ENCODE measurements around the gene SKIL.

SKIL gene

DNA sequence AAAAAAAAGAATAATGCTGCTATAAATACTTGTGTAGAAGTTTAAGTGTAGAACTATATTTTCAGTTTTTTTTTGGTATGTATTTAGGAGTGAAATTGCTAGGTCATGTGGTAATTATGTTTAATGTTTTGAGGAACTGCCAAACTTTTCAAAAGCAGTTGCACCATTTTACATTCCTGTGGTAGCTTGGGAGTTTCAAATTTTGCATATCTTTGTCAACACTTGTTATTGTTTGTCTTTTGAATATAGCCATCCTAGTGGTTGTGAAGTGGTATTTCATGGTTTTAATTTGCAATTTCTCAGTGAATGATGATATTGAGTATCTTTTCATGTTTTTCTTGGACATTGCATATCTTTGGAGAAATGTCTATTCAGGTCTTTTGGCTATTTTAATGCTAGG is 30.4 kb downstream of the SKIL start:
- DNase-seq (ENCODE audit: low read depth in 2 of 2), result no peak

- no peak for DNase-seq (ENCODE audit: low read depth in 2 of 2)
Observed at GRCh38 chr3:170391108-170391507, 33.6 kb downstream of the SKIL start.

GRCh38 chr3:170397685-170398084 is 40.2 kb downstream of the SKIL start:
- no peak for DNase-seq (ENCODE audit: low read depth in 2 of 2)

GRCh38 chr3:170405101-170405500 is 47.6 kb downstream of the SKIL start:
- DNase-seq (ENCODE audit: low read depth in 2 of 2), result no peak

DNA sequence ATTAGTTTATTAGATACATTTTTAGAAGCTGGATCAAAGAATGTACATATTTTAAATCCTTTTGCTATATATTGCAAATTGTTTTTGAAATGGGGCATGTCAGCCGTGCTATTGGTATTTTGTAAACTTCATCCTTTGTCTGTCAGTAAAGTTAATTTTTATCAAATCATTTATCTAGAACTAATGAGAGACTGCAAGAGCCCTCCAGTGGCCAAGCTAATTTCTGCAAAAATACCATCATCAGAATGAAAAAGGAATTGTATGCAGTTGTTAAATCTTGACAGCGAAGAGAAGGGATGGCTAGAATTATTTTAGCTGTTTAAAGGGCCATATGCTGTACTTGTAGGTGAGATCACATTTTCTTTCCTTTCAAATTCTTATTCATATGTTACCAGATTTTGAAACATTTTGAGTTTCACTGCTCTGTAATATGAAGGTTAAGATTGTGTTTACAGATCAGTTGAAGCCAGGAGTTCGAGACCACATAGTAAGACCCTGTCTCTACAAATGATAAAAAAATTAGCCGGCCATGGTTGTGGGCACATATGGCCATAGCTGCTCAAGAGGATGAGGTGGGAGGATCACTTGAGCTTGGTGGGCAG is 53.0 kb downstream of the SKIL start:
- no peak for DNase-seq (ENCODE audit: low read depth in 2 of 2)

- DNase-seq (ENCODE audit: low read depth in 2 of 2), result no peak
Observed at GRCh38 chr3:170413291-170413690, 55.8 kb downstream of the SKIL start.

- no peak for DNase-seq (ENCODE audit: low read depth in 2 of 2)
Observed at GRCh38 chr3:170414202-170414663, 56.7 kb downstream of the SKIL start.

DNA sequence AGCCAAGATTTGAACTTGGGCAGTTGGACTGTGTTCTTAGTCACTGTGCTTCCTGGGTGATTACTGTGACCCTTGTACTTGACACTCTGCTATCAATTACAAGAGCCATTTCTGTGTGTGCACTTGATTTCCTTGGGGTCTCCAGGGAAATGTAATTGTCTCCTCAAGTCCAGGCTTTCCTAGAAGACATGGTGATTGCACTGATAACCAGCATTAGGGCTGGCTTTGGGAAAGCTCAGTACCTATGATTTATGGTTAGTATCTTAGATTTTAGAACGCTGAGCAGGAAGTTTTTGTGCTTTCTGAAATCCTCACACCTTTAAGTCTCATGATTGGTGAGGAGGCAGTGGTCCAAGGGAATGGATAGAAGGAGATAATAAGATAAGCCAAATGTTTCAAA is 59.6 kb downstream of the SKIL start:
- DNase-seq (ENCODE audit: low read depth in 2 of 2), result no peak

DNA sequence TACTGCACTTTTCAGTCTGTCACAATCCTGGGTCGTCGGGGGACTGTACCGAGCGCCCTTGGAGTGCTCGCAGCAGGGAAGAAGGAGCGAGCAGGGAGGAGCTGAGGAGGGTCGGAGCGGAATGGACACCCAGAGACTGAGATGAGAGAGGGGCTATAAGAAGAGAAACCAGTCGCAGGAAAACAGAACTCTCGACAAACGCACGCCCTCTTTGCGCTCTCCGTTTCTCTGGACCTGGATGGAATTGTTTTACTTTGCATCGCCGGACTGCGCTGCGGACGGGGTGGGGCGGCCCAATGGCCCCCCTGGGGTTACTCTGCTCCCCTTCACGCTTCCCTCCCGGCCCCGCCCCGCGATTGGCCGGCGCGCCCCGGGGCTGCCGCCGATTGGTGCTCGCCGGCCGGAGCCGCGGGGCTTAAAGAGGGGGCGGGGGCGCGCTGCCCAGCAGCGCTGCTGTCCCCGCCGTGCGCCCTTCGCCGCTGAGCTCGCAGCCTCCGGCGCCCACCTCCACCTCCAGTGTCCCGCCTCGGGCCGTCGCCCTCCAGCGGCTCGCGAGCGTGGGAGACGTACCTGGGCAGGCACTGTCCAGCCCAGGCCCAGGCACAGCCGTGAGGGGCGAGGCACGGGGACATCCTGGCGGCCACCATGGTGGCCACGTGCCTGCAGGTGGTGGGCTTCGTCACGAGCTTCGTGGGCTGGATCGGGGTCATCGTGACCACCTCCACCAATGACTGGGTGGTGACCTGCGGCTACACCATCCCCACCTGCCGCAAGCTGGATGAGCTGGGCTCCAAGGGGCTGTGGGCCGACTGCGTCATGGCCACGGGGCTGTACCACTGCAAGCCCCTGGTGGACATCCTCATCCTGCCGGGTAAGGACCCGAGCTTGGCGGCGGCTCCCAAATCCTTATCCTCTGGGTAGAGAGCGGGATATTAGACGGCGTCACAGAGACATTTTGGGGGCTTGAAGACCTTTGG is 61.2 kb downstream of the SKIL start, which contains the start of gene CLDN11:
Gene CLDN11 (plus strand): TSS at position 447 of the 977 bp plus-strand sequence. CDS start 199 bp downstream, at position 646.
- DNase-seq (ENCODE audit: low read depth in 2 of 2), result no peak

- no peak for DNase-seq (ENCODE audit: low read depth in 2 of 2)
Observed at GRCh38 chr3:170419557-170420087, 62.1 kb downstream of the SKIL start.

GRCh38 chr3:170420307-170420821 is 62.8 kb downstream of the SKIL start:
- DNase-seq (ENCODE audit: low read depth in 2 of 2), result no peak

- DNase-seq (ENCODE audit: low read depth in 2 of 2), result no peak
Observed at GRCh38 chr3:170421111-170421641, 63.7 kb downstream of the SKIL start.

DNA sequence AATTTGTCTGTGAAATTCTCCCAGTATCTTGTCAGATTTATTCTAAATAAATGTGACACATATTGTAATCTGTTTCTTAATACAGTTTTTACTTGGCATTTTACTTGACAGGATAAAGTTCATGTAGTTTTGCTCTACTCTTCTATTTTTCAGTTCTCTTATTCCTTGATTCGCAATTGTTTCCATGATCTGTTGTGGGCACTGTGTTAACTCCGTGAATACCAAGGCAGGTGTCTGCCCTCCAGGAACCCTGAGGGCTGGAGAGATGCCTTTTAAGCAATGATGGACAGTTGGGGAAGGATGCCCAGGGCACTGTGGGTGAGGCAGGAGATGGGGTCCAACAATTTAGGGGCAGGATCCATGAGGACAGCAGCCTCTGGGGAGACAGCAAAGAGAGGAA is 64.2 kb downstream of the SKIL start:
- no peak for DNase-seq (ENCODE audit: low read depth in 2 of 2)

DNA sequence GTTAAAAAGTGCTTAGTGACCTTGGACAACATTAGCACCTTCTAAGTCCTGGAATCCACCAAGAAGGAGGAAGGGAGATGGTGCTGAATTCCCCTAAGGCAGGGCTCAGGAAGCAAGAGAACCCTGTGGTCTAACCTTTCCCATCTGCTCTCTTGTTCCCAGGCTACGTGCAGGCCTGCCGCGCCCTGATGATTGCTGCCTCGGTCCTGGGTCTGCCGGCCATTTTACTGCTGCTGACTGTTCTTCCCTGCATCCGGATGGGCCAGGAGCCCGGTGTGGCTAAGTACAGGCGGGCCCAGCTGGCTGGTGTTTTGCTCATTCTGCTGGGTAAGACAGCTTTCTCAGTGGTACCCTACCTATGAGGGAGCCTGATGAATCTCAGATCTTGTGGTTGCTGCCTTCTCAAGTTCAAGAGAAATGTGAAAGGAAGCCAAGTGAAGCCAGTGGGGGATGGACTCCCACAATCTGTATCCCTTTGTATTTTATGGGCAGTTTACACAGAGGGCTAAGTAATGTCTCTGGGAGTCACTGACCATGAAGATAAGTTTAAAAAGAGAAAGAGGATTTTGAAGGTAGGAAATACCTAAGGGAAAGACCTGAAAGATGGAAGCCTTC is 65.6 kb downstream of the SKIL start:
- DNase-seq (ENCODE audit: low read depth in 2 of 2), result no peak

GRCh38 chr3:170424879-170425278 is 67.4 kb downstream of the SKIL start:
- no peak for DNase-seq (ENCODE audit: low read depth in 2 of 2)

- DNase-seq (ENCODE audit: low read depth in 2 of 2), result no peak
Observed at GRCh38 chr3:170425491-170426239, 68.2 kb downstream of the SKIL start.

GRCh38 chr3:170426240-170426797 is 68.8 kb downstream of the SKIL start:
- DNase-seq (ENCODE audit: low read depth in 2 of 2), result no peak

DNA sequence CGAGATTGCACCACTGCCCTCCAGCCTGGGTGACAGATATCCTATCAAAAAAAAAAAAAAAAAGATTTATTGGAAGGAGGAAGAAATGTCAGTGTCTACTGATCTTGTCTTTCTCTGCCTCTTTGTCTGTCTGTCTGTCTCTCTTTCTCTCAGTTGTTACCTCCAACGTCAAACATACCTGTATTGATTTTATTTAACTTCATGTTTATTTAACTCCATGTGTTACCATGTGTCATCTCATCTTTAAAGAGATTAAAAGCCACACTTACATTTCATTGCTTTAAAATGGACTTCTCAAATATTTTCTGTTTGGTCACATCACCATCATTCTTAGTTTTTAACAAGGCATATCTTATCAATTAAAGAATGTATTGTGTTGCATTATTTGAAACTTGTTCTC is 70.6 kb downstream of the SKIL start:
- no peak for DNase-seq (ENCODE audit: low read depth in 2 of 2)

DNA sequence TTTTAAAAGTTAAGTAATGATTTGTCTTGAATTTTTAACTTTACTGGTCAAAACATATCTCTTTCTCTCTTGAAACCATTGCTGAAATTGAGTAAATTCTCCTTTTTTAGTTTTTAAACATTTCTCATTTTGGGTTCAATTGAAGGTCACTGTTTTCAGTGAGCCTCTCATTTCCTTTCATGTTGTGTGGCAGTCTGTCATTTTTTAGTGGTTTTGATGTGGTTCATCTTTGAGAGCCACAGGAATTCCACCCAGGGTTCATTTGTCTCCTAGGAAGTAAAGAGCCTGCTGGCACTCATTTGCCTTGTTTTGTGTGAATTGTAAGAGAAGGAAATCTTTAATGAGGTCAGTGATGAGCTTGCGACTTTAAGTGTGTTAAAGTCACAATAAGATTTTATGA is 71.5 kb downstream of the SKIL start:
- no peak for DNase-seq (ENCODE audit: low read depth in 2 of 2)

DNA sequence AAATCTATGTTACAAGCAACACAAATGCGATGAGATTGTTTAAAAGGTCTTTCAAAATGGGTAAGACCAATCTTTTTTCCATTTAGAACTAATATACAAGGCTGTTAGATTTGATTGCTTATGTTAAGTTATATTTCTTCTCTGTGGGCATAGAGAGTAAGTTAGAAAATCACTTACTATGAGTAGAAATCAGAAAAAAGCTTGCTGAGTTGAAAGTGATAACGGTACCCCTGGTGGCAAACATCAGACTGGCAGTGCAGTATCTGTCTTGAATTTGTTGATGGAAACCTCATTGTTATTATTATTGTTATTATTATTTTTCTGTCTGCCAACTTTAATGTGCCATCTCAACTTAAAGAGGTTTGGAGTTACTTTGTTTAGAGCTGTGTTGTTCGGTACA is 73.5 kb downstream of the SKIL start:
- DNase-seq (ENCODE audit: low read depth in 2 of 2), result no peak

DNA sequence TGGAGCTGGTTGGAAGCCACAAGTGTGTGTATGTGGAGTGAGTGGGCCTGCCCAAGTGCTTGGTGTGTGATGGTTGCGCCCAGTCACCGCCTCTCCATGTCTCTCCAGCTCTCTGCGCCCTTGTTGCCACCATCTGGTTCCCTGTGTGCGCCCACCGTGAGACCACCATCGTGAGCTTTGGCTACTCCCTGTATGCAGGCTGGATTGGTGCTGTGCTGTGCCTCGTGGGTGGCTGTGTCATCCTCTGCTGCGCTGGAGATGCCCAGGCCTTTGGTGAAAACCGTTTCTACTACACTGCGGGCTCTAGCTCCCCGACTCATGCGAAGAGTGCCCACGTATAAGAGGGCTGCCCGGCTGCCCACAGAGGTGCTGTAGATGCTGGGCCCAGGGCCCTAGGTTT is 74.9 kb downstream of the SKIL start:
- DNase-seq (ENCODE audit: low read depth in 2 of 2), result no peak
